Germinal center (tissue), 1 donor: Measurements from ENCODE around the gene PLAAT4.

ENCODE experiments used
- DNase-seq: peaks from one replicate; pipeline ENCODE4 v3.0.0; 2012; ENCODE audit warnings: mixed read lengths, low spot score

The PLAAT4 gene, protein sequence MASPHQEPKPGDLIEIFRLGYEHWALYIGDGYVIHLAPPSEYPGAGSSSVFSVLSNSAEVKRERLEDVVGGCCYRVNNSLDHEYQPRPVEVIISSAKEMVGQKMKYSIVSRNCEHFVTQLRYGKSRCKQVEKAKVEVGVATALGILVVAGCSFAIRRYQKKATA

GRCh38 chr11:63536669-63537292 is at the start of gene PLAAT4:
Gene PLAAT4, plus strand, starts transcription at chr11:63536808. Its CDS starts 61 bp downstream, at chr11:63536869.
- DNase-seq: peak; percentile 38

DNA sequence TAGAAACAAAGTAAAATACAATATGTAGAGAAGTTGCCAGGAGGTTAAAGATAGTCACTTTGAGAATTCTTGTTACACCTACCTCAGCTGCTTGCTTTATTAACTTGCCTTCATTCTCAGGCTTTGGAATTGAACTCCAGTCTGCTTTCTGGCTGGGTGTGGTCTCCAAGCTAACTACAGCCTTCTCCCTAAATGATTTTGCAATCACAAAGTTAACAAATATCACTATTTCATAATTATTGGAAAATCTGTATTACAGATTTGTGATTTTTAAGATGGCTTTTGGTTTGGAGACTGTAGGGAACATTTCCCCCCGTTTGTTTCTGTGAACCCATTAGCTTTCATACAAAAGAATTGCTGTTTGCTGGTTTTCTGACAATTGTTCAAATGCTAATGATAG is 47.8 kb upstream of the PLAAT4 start:
- DNase-seq: no peak

DNA sequence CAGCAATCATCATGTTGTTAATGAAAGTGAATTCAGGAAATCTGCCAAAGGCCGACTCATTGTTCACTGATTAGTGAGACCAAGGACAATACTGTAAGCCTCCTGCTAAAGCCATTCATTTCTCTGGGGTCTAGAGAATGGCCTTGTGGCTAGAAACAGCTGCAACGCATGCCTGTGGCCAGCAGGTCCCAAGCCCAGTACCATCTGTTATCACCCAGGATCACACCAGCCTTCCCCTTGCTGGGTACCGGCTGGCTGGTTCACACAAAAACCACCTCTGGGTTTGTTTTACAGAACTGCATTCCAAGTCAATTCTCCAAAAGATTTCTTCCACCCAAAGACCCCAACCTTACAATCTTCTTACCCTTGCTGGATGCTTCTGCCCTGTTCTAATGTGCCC is 46.7 kb upstream of the PLAAT4 start:
- DNase-seq: no peak

DNA sequence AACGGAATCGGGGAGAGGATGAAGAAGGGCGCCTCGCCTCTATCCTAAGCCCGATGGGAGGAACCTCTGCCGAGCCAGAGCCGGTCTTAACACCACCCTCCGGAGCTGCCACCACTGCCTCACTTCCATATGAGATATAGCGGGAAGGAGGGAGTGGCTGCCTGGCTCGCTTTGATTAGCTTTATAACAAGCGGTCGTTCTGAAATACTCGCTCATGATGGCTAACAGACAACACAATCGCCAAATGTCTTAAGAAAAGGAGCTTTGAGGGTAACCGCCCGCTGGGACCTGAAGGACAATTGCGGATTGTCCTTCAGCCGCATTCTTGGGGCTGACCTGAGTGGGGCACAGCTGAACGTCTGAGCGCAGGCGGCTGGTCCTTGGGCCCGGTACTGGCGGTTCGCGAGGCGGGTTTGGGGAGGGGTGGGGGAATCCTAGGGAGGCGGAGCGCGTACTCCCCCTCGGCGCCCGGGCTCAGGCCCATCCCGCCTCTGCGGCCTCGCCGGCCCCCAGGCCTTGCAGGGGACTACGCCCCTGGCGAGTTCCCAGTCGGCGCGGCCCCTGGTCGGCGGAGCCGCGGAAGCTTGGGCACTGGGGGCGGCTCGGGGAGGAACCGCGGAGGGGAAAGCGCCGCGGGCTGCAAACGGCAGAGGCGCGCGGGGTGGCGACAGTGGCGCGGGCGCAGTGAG is 45.9 kb upstream of the PLAAT4 start, which contains the start of gene PLAAT5:
TSS of gene PLAAT5 (minus strand) at position 617 of the 689 bp plus-strand sequence. CDS start at position 484, 133 bp downstream.
- DNase-seq: no peak

GRCh38 chr11:63491240-63491587 is 45.4 kb upstream of the PLAAT4 start:
- no peak for DNase-seq

DNA sequence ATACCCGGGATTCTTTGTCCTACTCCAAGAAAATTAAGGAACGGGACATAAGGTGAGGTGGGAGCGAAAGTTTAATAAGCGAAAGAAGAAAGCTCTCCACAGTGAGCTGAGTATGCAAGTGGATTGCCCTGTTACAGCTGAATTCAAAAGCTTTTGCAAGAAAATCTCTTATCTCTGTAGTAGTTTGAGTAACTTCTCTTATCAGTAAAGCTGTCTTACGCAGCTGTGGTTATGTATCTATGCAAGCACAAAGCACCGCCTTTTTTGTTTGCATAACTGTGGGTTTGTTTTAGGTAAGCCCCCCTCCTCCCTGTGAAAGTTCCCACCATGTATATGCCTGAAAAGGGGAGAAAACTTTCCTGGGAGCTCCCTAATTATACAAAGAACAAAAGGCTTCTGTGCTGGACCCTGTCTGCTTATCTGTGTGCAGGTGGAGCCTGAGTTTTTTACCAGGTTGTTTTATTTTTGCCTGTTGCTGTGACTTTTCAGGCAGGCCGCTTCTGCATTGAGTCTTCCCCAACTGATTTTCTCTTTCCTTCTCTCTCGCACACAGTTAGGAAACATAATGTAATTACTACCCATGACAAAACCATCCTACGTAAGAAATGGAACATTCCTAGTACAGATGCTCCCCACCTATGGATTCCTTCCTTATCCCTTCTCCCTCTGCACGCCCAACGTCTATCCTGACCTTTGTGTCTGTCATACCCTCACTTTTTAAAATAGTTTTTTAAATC is 44.8 kb upstream of the PLAAT4 start:
- DNase-seq: no peak

GRCh38 chr11:63492441-63492840 is 44.2 kb upstream of the PLAAT4 start:
- DNase-seq: no peak

DNA sequence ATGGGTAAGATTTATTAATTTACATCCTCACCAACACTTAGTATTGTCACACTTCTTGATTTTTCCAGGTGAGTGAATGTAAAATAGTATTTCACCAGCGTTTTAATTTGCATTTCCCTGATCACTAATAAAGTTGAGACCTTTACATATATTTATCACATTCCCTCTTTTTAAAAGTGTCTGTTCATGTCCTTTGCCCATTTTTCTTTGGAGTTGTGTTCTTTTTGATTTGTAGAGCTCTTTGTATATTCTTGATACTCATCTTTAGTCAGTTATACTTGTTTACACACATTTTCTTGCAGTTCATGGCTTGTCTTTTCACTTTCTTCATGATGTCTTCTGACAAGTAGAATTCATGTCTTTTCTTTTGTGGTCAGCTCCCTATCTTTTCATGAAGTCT is 43.5 kb upstream of the PLAAT4 start:
- no peak for DNase-seq

- no peak for DNase-seq
Observed at GRCh38 chr11:63494975-63495374, 41.6 kb upstream of the PLAAT4 start.

DNA sequence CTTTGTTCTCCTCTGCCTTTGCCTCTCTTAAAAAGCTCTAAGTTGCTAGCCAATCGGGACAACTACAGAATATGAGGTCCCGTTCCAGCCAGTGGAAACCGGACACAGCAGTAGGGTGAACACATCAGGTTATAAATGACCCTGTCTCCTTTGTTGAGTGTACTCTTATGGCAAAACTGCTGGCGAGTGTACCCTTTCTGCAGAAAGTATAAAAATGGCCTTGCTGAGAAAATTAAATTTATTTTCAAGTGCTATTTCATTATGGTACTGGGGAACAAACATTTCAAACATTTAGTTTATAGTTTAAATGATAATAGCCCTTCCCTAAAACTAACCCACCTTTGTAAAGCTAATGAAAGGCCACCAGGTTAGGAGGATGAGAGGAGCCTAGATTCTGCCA is 36.7 kb upstream of the PLAAT4 start:
- DNase-seq: no peak

- no peak for DNase-seq
Observed at GRCh38 chr11:63501236-63501635, 35.4 kb upstream of the PLAAT4 start.

DNA sequence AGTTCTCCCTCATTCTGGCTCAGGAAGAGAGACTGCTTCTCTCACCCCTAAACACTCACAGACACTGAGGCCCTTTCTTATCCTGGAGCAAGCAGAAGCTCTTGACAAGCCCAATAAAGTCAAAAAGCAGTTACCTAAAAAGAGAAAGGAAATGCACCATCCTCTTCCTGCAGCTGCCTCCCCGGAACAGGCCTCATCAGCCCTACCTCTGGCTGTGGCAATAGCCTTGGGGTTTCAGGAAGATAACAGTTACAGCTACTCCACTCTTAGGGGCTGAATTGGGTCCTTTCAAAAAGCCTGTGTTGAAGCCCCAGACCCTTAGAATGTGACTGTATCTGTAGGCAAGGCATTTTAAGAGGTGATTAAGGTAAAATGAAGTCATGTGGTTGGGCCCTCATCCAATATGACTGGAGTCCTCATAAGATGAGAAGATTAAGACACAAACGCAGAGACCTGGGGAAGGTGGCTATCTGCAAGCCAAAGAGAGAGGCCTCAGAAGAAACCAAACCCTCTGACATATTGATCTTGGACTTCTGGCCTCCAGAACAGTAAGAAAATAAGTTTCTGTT is 34.3 kb upstream of the PLAAT4 start:
- no peak for DNase-seq

DNA sequence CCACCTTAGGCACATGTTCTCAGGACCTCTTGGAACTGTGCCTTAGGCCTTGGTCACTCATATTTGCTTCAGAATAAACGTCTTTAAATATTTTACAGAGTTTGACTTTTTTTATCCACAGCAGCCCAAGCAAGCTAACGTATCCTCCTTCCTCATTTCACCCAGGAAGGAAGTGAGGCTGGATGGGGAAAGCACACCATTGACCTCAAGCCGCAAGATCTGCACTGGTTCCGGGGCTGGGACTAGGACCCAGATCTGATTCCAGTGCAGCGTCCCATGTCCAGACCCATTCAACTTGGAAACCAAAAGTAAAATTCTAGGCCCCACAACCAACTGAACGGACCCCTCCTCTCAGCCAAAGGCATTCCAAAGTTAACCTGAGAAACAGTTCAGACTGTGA is 33.1 kb upstream of the PLAAT4 start:
- DNase-seq: no peak

DNA sequence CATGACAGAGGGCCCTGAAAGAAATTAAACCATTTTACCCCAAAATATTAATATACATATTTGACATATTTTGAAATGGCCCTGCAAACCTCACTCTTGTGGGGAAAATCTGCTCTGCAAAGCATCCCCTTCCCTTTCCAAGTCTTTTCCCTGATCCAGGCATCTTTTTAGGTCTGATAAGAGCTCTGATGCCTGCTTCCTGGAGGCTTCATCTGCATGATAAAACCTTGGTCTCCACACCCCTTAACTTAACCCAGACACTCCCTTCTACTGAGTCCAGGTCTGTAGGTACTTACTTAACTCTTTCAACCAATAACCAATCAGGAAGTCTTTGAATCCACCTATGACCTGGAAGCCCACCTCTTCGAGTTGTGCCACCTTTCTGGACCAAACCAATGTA is 32.6 kb upstream of the PLAAT4 start:
- DNase-seq: no peak

- DNase-seq: no peak
Observed at GRCh38 chr11:63504933-63505586, 31.5 kb upstream of the PLAAT4 start.

- no peak for DNase-seq
Observed at GRCh38 chr11:63505857-63506528, 30.6 kb upstream of the PLAAT4 start, which contains the start of gene LGALS12. Gene LGALS12, plus strand, starts transcription at chr11:63506084. Its CDS starts 375 bp downstream, at chr11:63506459.

DNA sequence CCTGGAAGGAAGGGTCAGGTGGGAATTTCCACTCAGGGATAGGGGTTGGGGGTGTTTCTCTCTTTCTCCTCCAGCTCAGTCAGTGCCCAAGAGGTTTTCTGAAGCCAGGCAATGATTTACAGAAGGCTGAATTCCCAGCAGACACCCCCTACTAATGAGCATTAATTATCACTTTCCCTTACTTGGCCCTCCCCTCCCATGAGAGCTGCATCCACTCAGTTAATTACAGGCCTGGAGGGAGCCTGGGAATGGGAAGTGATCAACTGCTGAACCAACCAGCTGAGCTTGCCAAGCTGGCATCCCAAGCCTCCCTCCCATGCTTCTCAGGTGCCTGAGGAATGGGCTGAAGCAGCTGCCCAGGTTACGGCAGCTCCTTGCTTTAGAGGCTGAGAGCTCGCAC is 29.7 kb upstream of the PLAAT4 start:
- no peak for DNase-seq

GRCh38 chr11:63507511-63507910 is 29.1 kb upstream of the PLAAT4 start:
- no peak for DNase-seq

- DNase-seq: no peak
Observed at GRCh38 chr11:63508009-63508408, 28.6 kb upstream of the PLAAT4 start.

- no peak for DNase-seq
Observed at GRCh38 chr11:63508745-63509144, 27.9 kb upstream of the PLAAT4 start.

DNA sequence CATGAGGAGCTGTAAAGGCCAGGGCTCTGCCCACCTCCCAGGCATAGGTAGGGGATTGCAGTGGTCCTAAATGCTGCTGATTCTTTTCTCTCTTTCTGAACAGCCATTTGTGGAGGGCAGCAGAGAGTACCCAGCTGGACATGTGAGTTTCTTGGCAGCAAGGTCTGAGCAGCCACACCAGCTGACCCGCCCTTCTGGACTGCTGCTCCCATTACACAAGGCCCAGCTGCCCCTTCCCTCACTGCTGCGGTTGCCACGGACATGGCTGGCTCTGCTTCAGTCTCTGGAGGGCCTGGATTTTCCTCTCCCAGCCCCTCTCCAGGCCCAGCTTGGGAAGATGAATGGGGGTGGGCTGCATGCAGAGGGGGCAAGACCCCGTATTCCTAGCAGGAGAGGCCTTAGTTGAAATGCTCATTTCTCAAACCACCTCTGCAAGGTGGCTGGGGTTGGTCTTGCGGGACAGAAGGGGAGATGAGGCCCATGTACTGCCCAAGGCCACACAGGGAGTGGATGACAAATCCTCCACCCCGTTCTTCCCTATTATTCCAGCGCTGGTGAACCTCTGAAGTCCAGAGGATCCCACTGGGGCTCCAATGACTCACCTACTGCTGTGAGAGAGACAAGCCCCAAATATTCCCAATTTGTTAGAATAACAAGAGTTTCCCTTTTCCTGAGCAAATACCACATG is 26.1 kb upstream of the PLAAT4 start:
- DNase-seq: no peak
